Pancreas (tissue), 10 donors: Measurements from ENCODE around the gene WRNIP1. TPM values are rescaled to one million over a fixed set of nuclear protein-coding genes. Genes with fewer than 3 reads are reported as not detected.

Source experiments
- ATAC-seq, 4 donors: fragments of 200-7000 bp; cut with Tn5 transposase; one replicate each; pipeline versions ENCODE4 v1.8.0 to v1.9.1; 2020; ENCODE audit warnings: mild to moderate bottlenecking in 4 of 4, moderate library complexity in 4 of 4
- DNase-seq, 6 donors: peaks; one replicate each; pipeline ENCODE4 v3.0.0-alpha.2; 2020
- FAIRE-seq: peaks from 2 replicates; lab custom pipeline; 2012; peaks lifted over from hg19 to GRCh38; lab: Jason Lieb, UNC
- H3K27ac ChIP-seq, 4 donors: fragments of 200-600 bp; sonication (generic); 1 replicate in 3 of 4; 2 replicates in 1 of 4; pipeline versions ENCODE4 v1.5.0 to v1.8.0; 2020
- H3K27me3 ChIP-seq, 4 donors: fragments of 200-600 bp; one replicate each; pipeline ENCODE4 v1.8.0; 2021
- H3K36me3 ChIP-seq, 3 donors: fragments of 200-600 bp; sonication (generic) in 1 of 3; one replicate each; pipeline versions ENCODE4 v1.5.0 to v1.8.0; 2020 to 2021
- H3K4me1 ChIP-seq, 3 donors: fragments of 200-600 bp; one replicate each; pipeline ENCODE4 v1.8.0; 2021
- H3K4me3 ChIP-seq, 4 donors: fragments of 200-600 bp; sonication (generic) in 2 of 4; one replicate each; pipeline versions ENCODE4 v1.5.0 to v1.8.0; 2020 to 2021
- H3K9me3 ChIP-seq, 4 donors: fragments of 200-600 bp; one replicate each; pipeline ENCODE4 v1.8.0; 2021
- CTCF ChIP-seq, 4 donors: fragments of 200-600 bp; sonication (generic) in 3 of 4; IDR thresholded peaks; one replicate each; pipeline versions ENCODE4 v1.5.0 to v1.8.0; 2021; ENCODE audit warnings: antibody characterized with exemption in 4 of 4
- whole genome bisulfite sequencing, 2 donors: extraction: QIAGEN DNeasy Blood & Tissue Kit; methylation state at CpG; one replicate each; pipeline ENCODE4 v1.1.7; 2013; 5-methylcytosine and 5-hydroxymethylcytosine counted together
- intact Hi-C, 3 donors: fragments of 100-400 bp; cut with DNase I; formaldehyde crosslinking; loops; one replicate each; pipeline versions ENCODE4 v1.11.1 to v1.14.2; 2022
- polyA plus RNA-seq, 2 donors: library from polyadenylated mRNA; stranded (reverse); fragments of 200-250 nt; gene quantifications; one replicate each; pipeline ENCODE4 v1.2.3, GENCODE V29; 2013
- total RNA-seq, 6 donors: library from RNA; stranded (reverse); fragmentation: NEBNext Ultra II Directional in 4 of 6; extraction: Animal tissue kit (Norgen Biotek cat#: 25700) in 4 of 6; gene quantifications; one replicate each; pipeline versions ENCODE4 v1.2.1 to v1.2.4, GENCODE V29; 2021 to 2023
- donor health status: healthy with polysubstance abuse.
- donor health status: DM: no; HTN: no; CAD: no; lungs with moderate emphysema.
- donor health status: DM: no; HTN: no; CAD: no.
- donor health status: control.
- donor health status: control.
- donor health status: Bipolar disorder and iron deficiency.
- donor health status: DM: yes; HTN: yes; CAD: no.
- donor health status: DM: no; HTN: no; CAD: no.
- donor health status: DM: no; HTN: no; CAD: no.
- donor health status: DM: yes; HTN: yes; CAD: no.

Gene WRNIP1
- total and polyA plus RNA-seq, 8 donors = 19.2 to 45.7 (median 23.8) TPM

DNA sequence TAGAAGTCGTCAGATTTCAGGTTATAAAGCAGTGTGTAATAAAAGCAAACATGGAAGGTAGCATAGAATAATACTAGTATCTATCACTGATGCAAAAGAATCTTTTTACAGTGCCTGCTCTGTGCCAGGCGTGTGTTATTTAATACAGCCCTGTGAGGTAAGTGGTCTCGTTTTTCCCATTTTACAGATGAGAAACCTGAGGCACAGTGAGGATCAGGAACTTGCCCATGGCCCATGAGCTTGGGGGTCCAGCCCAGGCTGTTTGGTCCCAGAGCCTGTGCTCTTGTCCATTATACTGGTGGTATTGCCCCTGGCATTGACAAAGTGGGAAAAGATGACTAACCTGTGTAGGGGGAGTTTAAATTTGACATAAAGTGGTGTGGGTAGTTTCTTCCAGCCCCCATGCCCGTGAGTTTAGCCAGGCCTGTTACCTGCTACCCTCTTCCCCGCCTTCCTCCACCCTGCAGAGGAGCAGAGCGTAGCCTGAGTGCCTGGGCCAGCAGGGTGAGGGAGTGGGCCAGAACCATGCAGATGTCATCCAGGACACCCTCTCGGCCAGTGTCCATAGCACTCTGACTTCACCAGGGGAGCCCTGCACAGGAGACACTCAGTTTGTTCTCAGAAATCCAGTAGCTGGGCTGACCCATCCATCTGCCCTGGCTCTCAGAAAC lies 16.6 kb downstream of the WRNIP1 start:
- Histone ChIP-seq H3K27ac (no peak overlapping the region), H3K36me3 (peaks cover 0 to 23% (median 7%) of the 10 kb centered on the region in 3 donors), H3K4me3 (no peak overlapping the region), H3K9me3 (no peaks in the 10 kb centered on the region), H3K27me3 (no peaks in the 10 kb centered on the region), H3K4me1 (peaks cover 0 to 3% (median 0%) of the 10 kb centered on the region in 3 donors)
- DNase-seq (no peak), ATAC-seq (no peak), FAIRE-seq (no peak)
- 90 to 91% methylated on average over 7 of the region's 7 CpGs for WGBS, 2 donors
- no peak for TF ChIP-seq CTCF (IDR thresholded peaks at IDR 0.05)
- intact Hi-C loops = loop anchor here in 2 of 3 donors (10.0 kb wide), 2 partner anchors 133 to 153 kb away; no protein-coding TSS in a partner anchor

DNA sequence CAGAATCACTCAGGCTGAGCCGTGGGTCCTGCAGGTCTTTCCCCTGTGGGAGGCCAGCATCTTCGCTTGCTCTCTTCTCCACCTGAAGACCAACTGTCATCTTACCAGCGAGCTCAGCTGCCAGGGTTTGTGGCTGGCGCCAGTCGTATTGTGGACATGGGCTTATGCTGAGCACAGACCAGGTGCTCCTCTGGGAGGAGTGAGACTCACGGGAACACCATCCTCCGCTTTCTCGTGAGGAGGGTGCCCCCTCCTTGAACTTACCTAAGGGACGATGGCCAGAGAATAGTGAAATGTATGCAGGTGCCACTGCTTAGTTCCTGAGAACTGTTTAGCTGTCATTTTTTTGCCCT lies 17.1 kb downstream of the WRNIP1 start:
- peaks cover 0 to 3% (median 0%) of the 10 kb centered on the region in 3 donors for H3K4me1 ChIP-seq
- FAIRE-seq (no peak), ATAC-seq (no peak), DNase-seq (no peak)
- H3K27ac ChIP-seq = no peak overlapping the region
- no peaks in the 10 kb centered on the region for H3K27me3 ChIP-seq
- H3K36me3 ChIP-seq = peaks cover 0 to 23% (median 7%) of the 10 kb centered on the region in 3 donors
- no peak for TF ChIP-seq CTCF (IDR thresholded peaks at IDR 0.05)
- intact Hi-C loops = loop anchor here in 2 of 3 donors (10.0 kb wide), 2 partner anchors 132 to 152 kb away; no protein-coding TSS in a partner anchor
- 89 to 90% methylated on average over 9 of the region's 9 CpGs for WGBS, 2 donors
- H3K9me3 ChIP-seq = no peaks in the 10 kb centered on the region
- no peak overlapping the region for H3K4me3 ChIP-seq

DNA sequence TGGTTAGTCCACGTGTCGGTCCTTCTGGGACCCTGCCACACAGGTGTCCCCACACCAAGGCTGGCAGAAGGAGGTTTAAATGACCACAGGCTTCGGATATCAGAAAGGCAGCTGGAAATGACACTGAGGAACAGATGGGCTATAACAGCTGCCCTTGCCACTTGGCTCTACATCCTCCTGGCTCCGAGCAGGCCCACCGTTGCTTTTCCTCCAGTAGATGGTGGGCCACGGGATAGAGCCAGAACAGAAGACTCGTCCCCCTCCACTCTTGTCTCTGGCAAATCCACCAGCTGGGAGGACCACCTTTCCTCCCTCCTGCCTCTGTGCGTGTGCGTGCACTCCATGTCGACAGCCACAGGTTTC lies 17.6 kb downstream of the WRNIP1 start:
- H3K4me1 ChIP-seq = peaks cover 0 to 3% (median 0%) of the 10 kb centered on the region in 3 donors
- H3K27me3 ChIP-seq = no peaks in the 10 kb centered on the region
- no peak for TF ChIP-seq CTCF (IDR thresholded peaks at IDR 0.05)
- no peaks in the 10 kb centered on the region for H3K9me3 ChIP-seq
- no peak overlapping the region for H3K4me3 ChIP-seq
- H3K27ac ChIP-seq = no peak overlapping the region
- DNase-seq (no peak), FAIRE-seq (no peak), ATAC-seq (peak in 1 of 4 donors; percentile 10)
- intact Hi-C loops = loop anchor here in 2 of 3 donors (10.0 kb wide), 2 partner anchors 132 to 152 kb away; no protein-coding TSS in a partner anchor
- 83 to 91% methylated on average over 9 to 10 of the region's 10 CpGs for WGBS, 2 donors
- H3K36me3 ChIP-seq = peaks cover 0 to 23% (median 7%) of the 10 kb centered on the region in 3 donors

DNA sequence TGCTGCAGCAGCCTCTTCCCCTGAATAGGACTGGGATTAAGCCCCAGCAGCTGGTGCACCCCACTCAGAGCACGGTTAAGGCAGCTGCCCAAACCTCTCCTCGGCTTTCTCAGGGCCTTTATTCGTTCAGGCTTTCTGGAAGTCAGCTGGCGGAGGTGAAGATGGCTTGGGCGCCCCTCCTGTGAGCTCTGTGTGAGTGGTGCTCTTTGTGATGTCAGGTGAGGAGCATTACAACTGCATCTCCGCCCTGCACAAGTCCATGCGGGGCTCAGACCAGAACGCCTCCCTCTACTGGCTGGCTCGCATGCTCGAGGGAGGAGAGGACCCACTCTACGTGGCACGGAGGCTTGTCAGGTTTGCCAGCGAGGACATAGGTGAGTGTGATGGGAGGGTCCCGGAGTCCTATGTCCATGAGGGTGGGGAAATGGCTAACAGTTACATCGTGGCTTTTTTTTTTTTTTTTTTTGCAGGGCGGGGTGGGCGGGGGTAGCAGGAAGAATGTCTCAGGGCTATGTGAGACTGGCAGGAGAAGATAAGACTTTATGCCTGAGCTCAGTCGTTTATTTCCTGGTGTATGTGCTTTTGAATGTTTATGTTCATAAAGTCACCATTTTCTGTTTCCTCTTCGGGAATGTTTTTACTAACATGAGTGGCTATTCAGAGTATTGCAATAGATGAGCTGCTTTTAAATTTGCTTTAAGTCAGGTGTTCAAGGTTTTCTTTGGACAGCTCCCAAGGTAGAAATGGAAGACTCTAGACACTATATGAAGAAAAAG lies 18.2 kb downstream of the WRNIP1 start:
- H3K27ac ChIP-seq = no peak overlapping the region
- no peak for TF ChIP-seq CTCF (IDR thresholded peaks at IDR 0.05)
- H3K4me3 ChIP-seq = no peak overlapping the region
- intact Hi-C loops = loop anchor here in 2 of 3 donors (10.0 kb wide), 2 partner anchors 131 to 151 kb away; no protein-coding TSS in a partner anchor
- H3K27me3 ChIP-seq = no peaks in the 10 kb centered on the region
- no peak for DNase-seq
- H3K9me3 ChIP-seq = no peaks in the 10 kb centered on the region
- peaks cover 0 to 23% (median 7%) of the 10 kb centered on the region in 3 donors for H3K36me3 ChIP-seq
- FAIRE-seq = no peak
- H3K4me1 ChIP-seq = peaks cover 0 to 3% (median 0%) of the 10 kb centered on the region in 3 donors
- ATAC-seq = peak in 3 of 4 donors; percentile 25 to 64 (median 46)
- 73 to 78% methylated on average over 19 of the region's 19 CpGs for WGBS, 2 donors
